Caco-2 (cell line): ENCODE measurements around the gene FAM53A. TPM values are rescaled to one million over a fixed set of nuclear protein-coding genes. Genes with fewer than 3 reads are reported as not detected.

Experiments
- BruUV-seq: library from RNA; stranded (reverse); fragments of 400-500 nt; replicated peaks from 2 replicates; lab custom pipeline; 2021; lab: Mats Ljungman, UMichigan
- CTCF ChIA-PET: fragments of 300-600 bp; sonication (Branson Sonifier 250); formaldehyde crosslinking; loops from one replicate; lab custom pipeline; 2022; ENCODE audit warnings: antibody characterized with exemption; lab: Charles Lee
- POLR2A ChIA-PET: fragments of 300-600 bp; sonication (Branson Sonifier 250); formaldehyde crosslinking; loops from one replicate; lab custom pipeline; 2022; ENCODE audit warnings: antibody characterized with exemption; lab: Charles Lee
- DNase-seq, 2 experiments: peaks; one replicate each; pipeline versions ENCODE4 v3.0.0 to v3.0.0-alpha.2; 2020 to 2022
- H3K27me3 ChIP-seq: replicated peaks from 2 replicates; pipeline ENCODE4 v1.6.0; 2011; ENCODE audit warnings: low read length; ENCODE audit not compliant: control insufficient read depth, insufficient read depth
- H3K36me3 ChIP-seq: 2 replicates; pipeline ENCODE4 v1.5.1; 2011; ENCODE audit warnings: low read length; ENCODE audit not compliant: control insufficient read depth, insufficient read depth
- H3K4me1 ChIP-seq: fragments of 250-450 bp; sonication (Bioruptor Pico); 2 replicates; pipeline ENCODE4 v1.5.1; 2020; ENCODE audit warnings: mild to moderate bottlenecking
- H3K4me3 ChIP-seq: 2 replicates; pipeline ENCODE4 v1.5.1; 2011; ENCODE audit warnings: low read depth, mild to moderate bottlenecking, control low read depth, low read length
- H3K9me3 ChIP-seq: fragments of 250-450 bp; sonication (Bioruptor Pico); 2 replicates; pipeline ENCODE4 v1.5.1; 2020; ENCODE audit warnings: mild to moderate bottlenecking, moderate library complexity
- H3K27ac Mint-ChIP-seq: one replicate; pipeline ENCODE4 v1.8.0; 2022; ENCODE audit warnings: mixed read lengths; ENCODE audit not compliant: unreplicated experiment
- H3K27me3 Mint-ChIP-seq: one replicate; pipeline ENCODE4 v1.8.0; 2022; ENCODE audit warnings: mixed read lengths; ENCODE audit not compliant: insufficient read depth, unreplicated experiment
- H3K36me3 Mint-ChIP-seq: one replicate; pipeline ENCODE4 v1.8.0; 2022; ENCODE audit warnings: mild to moderate bottlenecking, mixed read lengths; ENCODE audit not compliant: insufficient read depth, unreplicated experiment
- H3K4me1 Mint-ChIP-seq: one replicate; pipeline ENCODE4 v1.8.0; 2022; ENCODE audit warnings: low read depth, mixed read lengths; ENCODE audit not compliant: unreplicated experiment
- H3K4me3 Mint-ChIP-seq: one replicate; pipeline ENCODE4 v1.8.0; 2022; ENCODE audit warnings: mild to moderate bottlenecking, moderate library complexity, mixed read lengths; ENCODE audit not compliant: unreplicated experiment
- H3K9me3 Mint-ChIP-seq: one replicate; pipeline ENCODE4 v1.8.0; 2022; ENCODE audit warnings: mixed read lengths; ENCODE audit not compliant: unreplicated experiment
- intact Hi-C: fragments of 100-400 bp; cut with micrococcal nuclease; formaldehyde crosslinking; loops from one replicate; pipeline ENCODE4 v1.10.0; 2022; ENCODE audit not compliant: unreplicated experiment
- total RNA-seq: library from RNA; stranded (reverse); gene quantifications from 2 replicates; pipeline ENCODE4 v1.2.3, GENCODE V29; 2022
- TF ChIP-seq, protein P1 (sequence below), 2 experiments: fragments of 200-600 bp in 1 of 2; IDR thresholded peaks; 1 replicate in 1 of 2; 2 replicates in 1 of 2; pipeline versions ENCODE4 v1.5.1 to v1.8.0; 2011 to 2022; ENCODE audit warnings: antibody characterized with exemption in 1 of 2, control low read depth in 1 of 2, inconsistent platforms in 1 of 2, low read depth in 1 of 2, low read length in 1 of 2, mild to moderate bottlenecking in 1 of 2, moderate library complexity in 1 of 2; ENCODE audit not compliant: insufficient read depth in 1 of 2, severe bottlenecking in 1 of 2, unreplicated experiment in 1 of 2

FAM53A gene
- total RNA-seq, 1 experiment from 2014 or later, result 4.1 TPM

DNA sequence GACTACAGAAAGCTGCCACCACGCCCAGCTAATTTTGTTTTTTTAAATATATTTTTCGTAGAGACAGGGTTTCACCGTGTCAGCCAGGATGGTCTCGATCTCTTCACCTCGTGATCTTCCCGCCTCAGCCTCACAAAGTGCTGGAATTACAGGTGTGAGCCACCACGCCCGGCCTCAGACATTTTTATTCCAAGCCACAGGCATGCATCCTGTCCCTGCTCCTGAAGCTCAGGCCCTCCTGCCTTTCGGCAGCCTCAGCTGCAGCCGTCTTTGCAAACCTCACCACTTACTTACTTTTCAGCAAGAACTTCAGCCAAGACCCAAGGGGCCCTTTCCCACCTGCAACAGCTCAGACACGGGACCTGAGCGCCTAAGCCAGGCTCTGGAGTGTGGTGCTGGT lies 26.0 kb downstream of the FAM53A start:
- no peak for DNase-seq
- H3K27me3 Mint-ChIP-seq, result no peaks in the 10 kb centered on the region
- H3K4me1 ChIP-seq, result no peaks in the 10 kb centered on the region
- H3K27me3 ChIP-seq, result no peaks in the 10 kb centered on the region
- H3K27ac Mint-ChIP-seq, result no peak overlapping the region
- H3K36me3 Mint-ChIP-seq, result no peaks in the 10 kb centered on the region
- intact Hi-C loops, result no loop called here
- H3K4me1 Mint-ChIP-seq, result no peaks in the 10 kb centered on the region
- H3K4me3 ChIP-seq, result no peak overlapping the region
- no peaks in the 10 kb centered on the region for H3K9me3 Mint-ChIP-seq
- H3K4me3 Mint-ChIP-seq, result no peak overlapping the region
- CTCF ChIA-PET, result no interaction called here
- POLR2A ChIA-PET, result no interaction called here
- BruUV-seq, result no TSS peak
- H3K36me3 ChIP-seq, result no peaks in the 10 kb centered on the region
- H3K9me3 ChIP-seq, result no peaks in the 10 kb centered on the region
- TF ChIP-seq, protein P1, sequence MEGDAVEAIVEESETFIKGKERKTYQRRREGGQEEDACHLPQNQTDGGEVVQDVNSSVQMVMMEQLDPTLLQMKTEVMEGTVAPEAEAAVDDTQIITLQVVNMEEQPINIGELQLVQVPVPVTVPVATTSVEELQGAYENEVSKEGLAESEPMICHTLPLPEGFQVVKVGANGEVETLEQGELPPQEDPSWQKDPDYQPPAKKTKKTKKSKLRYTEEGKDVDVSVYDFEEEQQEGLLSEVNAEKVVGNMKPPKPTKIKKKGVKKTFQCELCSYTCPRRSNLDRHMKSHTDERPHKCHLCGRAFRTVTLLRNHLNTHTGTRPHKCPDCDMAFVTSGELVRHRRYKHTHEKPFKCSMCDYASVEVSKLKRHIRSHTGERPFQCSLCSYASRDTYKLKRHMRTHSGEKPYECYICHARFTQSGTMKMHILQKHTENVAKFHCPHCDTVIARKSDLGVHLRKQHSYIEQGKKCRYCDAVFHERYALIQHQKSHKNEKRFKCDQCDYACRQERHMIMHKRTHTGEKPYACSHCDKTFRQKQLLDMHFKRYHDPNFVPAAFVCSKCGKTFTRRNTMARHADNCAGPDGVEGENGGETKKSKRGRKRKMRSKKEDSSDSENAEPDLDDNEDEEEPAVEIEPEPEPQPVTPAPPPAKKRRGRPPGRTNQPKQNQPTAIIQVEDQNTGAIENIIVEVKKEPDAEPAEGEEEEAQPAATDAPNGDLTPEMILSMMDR (IDR thresholded peaks at IDR 0.05; ENCODE audit: insufficient read depth in 1 of 2, low read depth in 1 of 2, low read length in 1 of 2, severe bottlenecking in 1 of 2, unreplicated experiment in 1 of 2), result no peak

DNA sequence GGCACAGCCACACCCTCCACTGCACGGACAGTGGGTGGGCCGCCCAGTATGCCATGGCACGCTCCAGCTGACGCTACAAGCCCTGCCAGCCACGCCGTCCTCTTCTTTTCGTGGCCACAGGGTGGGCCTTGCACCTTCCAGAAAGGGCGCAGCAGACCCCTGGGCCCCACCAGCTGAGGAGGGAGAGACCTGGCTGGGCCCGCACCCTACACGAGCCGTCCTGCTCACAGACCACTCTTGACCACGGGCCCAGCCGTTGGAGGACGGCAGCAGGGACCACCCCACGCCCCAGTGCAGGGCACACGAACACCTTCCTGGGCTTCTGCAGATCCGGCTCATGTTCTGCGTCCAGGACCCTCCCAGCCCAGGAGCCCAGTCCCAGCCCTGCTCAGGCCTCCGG lies 27.1 kb downstream of the FAM53A start:
- TF ChIP-seq, protein P1 (IDR thresholded peaks at IDR 0.05; ENCODE audit: insufficient read depth in 1 of 2, low read depth in 1 of 2, low read length in 1 of 2, severe bottlenecking in 1 of 2, unreplicated experiment in 1 of 2), result no peak
- ChIA-PET POLR2A (no interaction called here), CTCF (no interaction called here)
- H3K9me3 ChIP-seq, result no peaks in the 10 kb centered on the region
- no peaks in the 10 kb centered on the region for H3K27me3 ChIP-seq
- no peaks in the 10 kb centered on the region for H3K4me1 Mint-ChIP-seq
- no peaks in the 10 kb centered on the region for H3K27me3 Mint-ChIP-seq
- BruUV-seq, result no TSS peak
- no peaks in the 10 kb centered on the region for H3K4me1 ChIP-seq
- DNase-seq, result no peak
- no peak overlapping the region for H3K27ac Mint-ChIP-seq
- intact Hi-C loops, result no loop called here
- H3K4me3 Mint-ChIP-seq, result no peak overlapping the region
- H3K36me3 ChIP-seq, result no peaks in the 10 kb centered on the region
- no peak overlapping the region for H3K4me3 ChIP-seq
- H3K9me3 Mint-ChIP-seq, result no peaks in the 10 kb centered on the region
- no peaks in the 10 kb centered on the region for H3K36me3 Mint-ChIP-seq

DNA sequence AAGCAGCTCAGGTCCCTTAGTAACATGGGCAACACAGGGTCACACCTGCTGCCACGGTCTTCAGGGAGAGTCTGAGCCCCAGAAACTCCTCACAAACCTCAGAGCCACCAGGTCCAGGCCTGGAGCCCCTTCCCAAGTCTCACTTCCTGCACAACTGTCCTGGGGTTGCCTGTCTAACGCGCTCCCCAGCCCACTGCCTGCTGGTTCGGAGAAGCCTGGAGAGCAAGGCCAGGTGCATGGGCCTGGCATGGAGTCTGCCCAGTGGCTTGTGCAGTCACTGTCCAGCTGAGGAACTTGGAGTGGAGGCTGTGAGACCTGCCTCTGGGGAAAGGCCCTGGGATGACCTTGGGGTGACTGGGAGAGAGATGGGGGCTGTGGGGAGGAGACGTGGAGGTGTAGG lies 28.0 kb downstream of the FAM53A start:
- no peaks in the 10 kb centered on the region for H3K4me1 ChIP-seq
- ChIA-PET CTCF (no interaction called here), POLR2A (no interaction called here)
- no peaks in the 10 kb centered on the region for H3K27me3 ChIP-seq
- DNase-seq, result no peak
- Mint-ChIP-seq H3K9me3 (no peaks in the 10 kb centered on the region), H3K27ac (no peak overlapping the region), H3K4me1 (no peaks in the 10 kb centered on the region), H3K27me3 (no peaks in the 10 kb centered on the region), H3K36me3 (no peaks in the 10 kb centered on the region), H3K4me3 (no peak overlapping the region)
- no peak overlapping the region for H3K4me3 ChIP-seq
- no peaks in the 10 kb centered on the region for H3K9me3 ChIP-seq
- intact Hi-C loops, result no loop called here
- no peaks in the 10 kb centered on the region for H3K36me3 ChIP-seq
- BruUV-seq, result no TSS peak
- TF ChIP-seq, protein P1 (IDR thresholded peaks at IDR 0.05; ENCODE audit: insufficient read depth in 1 of 2, low read depth in 1 of 2, low read length in 1 of 2, severe bottlenecking in 1 of 2, unreplicated experiment in 1 of 2), result no peak
